Lower leg skin (tissue), 4 donors: ENCODE data around the gene RSPH1. TPM values are rescaled to one million over a fixed set of nuclear protein-coding genes. Genes with fewer than 3 reads are reported as not detected.

Experiments used
- DNase-seq, 2 donors: peaks; one replicate each; pipeline ENCODE4 v3.0.0-alpha.2; 2019; ENCODE audit warnings: low spot score in 2 of 2
- H3K4me3 ChIP-seq: fragments of 200-600 bp; sonication (generic); 2 replicates; pipeline ENCODE4 v1.5.1; 2017; ENCODE audit warnings: mild to moderate bottlenecking, low read depth; ENCODE audit not compliant: poor library complexity, severe bottlenecking
- POLR2A ChIP-seq, 2 donors: fragments of 450-650 bp; IDR thresholded peaks; one replicate each; pipeline ENCODE4 v1.6.1; 2016 to 2017; ENCODE audit warnings: antibody characterized with exemption in 2 of 2, mild to moderate bottlenecking in 1 of 2, moderate library complexity in 1 of 2
- WGBS, 2 donors: methylation state at CpG; one replicate each; pipeline ENCODE4 v1.1.5; 2018; 5-methylcytosine and 5-hydroxymethylcytosine counted together
- intact Hi-C: fragments of 100-400 bp; cut with DNase I; formaldehyde crosslinking; loops from one replicate; pipeline ENCODE4 v1.15.0; 2023; ENCODE audit warnings: low total_unique reads
- total RNA-seq, 4 donors: library from RNA; depleted of rRNA; stranded (reverse); fragments of >200 nt; gene quantifications; one replicate each; pipeline ENCODE4 v1.1.0, GENCODE V29; 2016
- TF ChIP-seq, protein P1 (sequence below), 3 donors: fragments of 450-650 bp; IDR thresholded peaks; one replicate each; pipeline ENCODE4 v1.5.1; 2016; ENCODE audit warnings: antibody characterized with exemption in 3 of 3, mild to moderate bottlenecking in 3 of 3, moderate library complexity in 2 of 3

RSPH1 gene
- total RNA-seq, 4 donors from 2014 or later: 0.34 to 3.7 (median 2.1) TPM

DNA sequence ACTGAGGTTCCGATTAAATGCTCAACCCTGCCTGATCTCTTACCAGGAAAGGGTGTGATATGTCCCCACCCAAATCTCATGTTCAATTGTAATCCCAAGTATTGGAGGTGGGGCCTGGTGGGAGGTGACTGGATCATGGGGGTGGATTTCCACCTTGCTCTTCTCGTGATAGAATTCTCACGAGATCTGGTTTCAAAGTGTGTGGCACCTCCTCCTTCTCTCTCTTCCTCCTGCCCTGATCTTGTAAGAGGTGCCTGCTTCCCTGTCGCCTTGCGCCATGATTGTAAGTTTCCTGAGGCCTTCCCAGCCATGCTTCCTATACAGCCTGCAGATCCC is 34.9 kb downstream of the RSPH1 start:
- TF ChIP-seq, protein P1, sequence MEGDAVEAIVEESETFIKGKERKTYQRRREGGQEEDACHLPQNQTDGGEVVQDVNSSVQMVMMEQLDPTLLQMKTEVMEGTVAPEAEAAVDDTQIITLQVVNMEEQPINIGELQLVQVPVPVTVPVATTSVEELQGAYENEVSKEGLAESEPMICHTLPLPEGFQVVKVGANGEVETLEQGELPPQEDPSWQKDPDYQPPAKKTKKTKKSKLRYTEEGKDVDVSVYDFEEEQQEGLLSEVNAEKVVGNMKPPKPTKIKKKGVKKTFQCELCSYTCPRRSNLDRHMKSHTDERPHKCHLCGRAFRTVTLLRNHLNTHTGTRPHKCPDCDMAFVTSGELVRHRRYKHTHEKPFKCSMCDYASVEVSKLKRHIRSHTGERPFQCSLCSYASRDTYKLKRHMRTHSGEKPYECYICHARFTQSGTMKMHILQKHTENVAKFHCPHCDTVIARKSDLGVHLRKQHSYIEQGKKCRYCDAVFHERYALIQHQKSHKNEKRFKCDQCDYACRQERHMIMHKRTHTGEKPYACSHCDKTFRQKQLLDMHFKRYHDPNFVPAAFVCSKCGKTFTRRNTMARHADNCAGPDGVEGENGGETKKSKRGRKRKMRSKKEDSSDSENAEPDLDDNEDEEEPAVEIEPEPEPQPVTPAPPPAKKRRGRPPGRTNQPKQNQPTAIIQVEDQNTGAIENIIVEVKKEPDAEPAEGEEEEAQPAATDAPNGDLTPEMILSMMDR (IDR thresholded peaks at IDR 0.05): no peak
- TF ChIP-seq POLR2A (IDR thresholded peaks at IDR 0.05): no peak
- 65 to 88% methylated on average over 5 of the region's 5 CpGs for WGBS, 2 donors
- H3K4me3 ChIP-seq: no peak overlapping the region
- peak in 1 of 2 donors; percentile 20 for DNase-seq
- intact Hi-C loops: no loop called here

DNA sequence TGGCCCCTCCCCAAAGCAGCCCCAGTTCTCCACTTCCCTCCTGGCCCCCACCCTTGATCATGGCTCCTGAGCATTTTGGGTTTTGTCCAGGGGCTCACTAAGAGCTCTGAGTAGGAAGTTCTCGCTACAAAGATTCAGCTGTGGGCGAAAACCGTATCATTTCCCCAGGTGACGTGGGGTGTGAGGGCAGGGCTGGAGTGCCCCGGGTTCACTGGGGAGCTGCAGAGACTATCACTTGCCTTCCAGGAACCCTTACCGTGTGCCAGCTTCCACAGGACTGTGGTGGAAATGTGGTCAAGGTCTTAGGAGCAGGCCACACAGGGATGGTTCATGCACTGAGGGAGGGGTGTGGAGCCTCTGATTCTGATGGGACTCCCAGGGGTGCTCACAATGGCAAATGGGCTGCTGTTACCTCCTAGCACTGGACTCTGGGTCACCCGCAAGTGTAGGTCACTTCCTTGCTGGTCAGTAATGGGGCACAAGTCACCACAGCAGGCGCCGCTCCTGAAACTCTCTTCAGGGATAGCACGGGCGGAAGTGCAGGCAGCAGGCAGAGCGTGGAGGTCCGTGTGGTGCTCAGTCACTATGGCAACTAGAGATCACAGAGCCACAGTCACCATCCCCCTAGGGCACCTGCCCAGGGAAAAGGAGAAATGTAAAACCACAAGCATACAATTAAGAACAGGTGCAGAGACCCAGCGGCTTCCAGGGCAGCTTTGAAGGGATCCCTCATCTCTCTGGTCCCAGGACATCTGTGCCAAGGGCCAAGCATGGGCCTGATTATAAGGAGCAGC is 35.4 kb downstream of the RSPH1 start:
- intact Hi-C loops: no loop called here
- TF ChIP-seq POLR2A (IDR thresholded peaks at IDR 0.05): no peak
- TF ChIP-seq, protein P1 (IDR thresholded peaks at IDR 0.05): no peak
- no peak overlapping the region for H3K4me3 ChIP-seq
- WGBS, 2 donors: 78% methylated on average over 14 of the region's 14 CpGs
- peak in 1 of 2 donors; percentile 73 for DNase-seq

DNA sequence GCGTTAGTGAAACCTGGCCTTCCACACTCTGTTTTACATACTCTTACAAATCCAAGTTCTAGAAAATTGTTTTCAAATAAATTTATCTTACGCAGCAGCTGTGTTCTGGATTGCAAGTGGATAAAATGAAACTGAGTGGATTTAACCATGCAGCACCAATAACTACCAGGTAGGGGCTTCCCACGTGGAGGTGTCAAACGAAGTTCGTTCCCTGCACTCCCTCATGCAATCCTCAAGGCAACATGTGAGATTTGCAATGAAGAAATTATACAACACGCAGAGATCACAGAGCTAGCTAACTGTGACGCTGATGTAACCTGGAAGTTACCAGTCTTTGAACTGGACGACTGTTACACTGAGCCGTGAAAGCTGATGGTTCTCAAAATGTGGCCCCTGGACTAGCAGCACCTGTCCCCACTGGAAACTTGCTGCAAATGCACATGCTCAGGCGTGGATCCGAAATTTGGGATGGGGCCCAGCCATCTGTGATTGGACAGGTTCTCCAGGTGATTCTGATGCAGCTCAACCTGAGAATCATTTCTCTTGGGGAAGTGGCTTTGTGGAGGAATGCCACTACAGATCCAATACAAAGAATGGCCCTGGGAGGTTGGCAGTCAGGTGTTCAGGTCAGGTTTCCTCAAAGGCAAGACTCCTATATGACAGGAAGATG is 36.3 kb downstream of the RSPH1 start:
- DNase-seq: peak in 1 of 2 donors; percentile 68
- WGBS, 2 donors: 80 to 84% methylated on average over 11 of the region's 11 CpGs
- TF ChIP-seq POLR2A (IDR thresholded peaks at IDR 0.05): no peak
- TF ChIP-seq, protein P1 (IDR thresholded peaks at IDR 0.05): no peak
- no peak overlapping the region for H3K4me3 ChIP-seq
- intact Hi-C loops: no loop called here

DNA sequence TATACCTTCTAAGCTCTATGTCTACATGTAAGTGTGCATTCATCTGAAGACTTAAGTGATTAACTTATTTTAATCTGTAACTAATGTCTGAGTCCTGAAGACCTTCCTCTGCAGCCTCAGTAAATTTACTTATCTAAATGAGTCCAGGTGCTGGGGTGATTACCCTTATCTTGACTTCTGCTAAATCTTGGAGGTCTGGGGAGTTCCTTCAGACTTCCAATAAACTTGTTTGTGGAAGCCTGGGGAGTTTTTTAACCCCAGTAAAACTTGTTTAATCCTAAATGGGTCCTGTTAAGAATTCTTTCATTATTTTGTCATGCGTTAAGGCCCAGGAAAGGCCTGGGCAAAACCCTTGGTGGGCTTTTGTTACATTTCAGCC is 37.0 kb downstream of the RSPH1 start:
- no peak for DNase-seq
- TF ChIP-seq, protein P1 (IDR thresholded peaks at IDR 0.05): no peak
- TF ChIP-seq POLR2A (IDR thresholded peaks at IDR 0.05): no peak
- H3K4me3 ChIP-seq: no peak overlapping the region
- 95 to 100% methylated on average over 1 of the region's 1 CpG for WGBS, 2 donors
- intact Hi-C loops: no loop called here

DNA sequence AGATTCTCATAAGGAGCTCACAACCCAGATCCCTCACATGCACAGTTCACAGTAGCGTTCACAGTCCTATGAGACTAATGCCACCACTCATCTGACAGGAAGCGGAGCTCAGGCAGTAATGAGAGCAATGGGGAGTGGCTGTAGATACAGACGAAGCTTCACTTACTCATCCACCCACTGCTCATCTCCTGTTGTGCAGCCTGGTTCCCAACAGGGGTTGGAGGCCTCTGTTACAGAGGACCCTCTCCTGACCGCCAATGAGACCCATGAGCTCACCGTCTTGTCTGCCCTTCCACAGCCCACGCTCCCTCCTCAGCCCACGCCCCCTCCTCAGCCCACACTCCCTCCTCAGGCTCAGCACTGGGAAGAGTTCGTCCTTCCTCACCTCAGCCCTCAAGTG is 39.6 kb downstream of the RSPH1 start:
- intact Hi-C loops: no loop called here
- WGBS, 2 donors: 81 to 84% methylated on average over 8 of the region's 8 CpGs
- no peak for DNase-seq
- TF ChIP-seq, protein P1 (IDR thresholded peaks at IDR 0.05): no peak
- no peak for TF ChIP-seq POLR2A (IDR thresholded peaks at IDR 0.05)
- no peak overlapping the region for H3K4me3 ChIP-seq
